ENCODE measurements around the gene TEX36. TPM values are rescaled to one million over a fixed set of nuclear protein-coding genes. Genes with fewer than 3 reads are reported as not detected.
A peak's percentile ranks its signal among the peaks of the same experiment; 100 is the strongest.

The TEX36 gene
- total and polyA plus RNA-seq, 2 donors (not counting 1 experiment from before 2014, with no cell fraction given): not detected

DNA sequence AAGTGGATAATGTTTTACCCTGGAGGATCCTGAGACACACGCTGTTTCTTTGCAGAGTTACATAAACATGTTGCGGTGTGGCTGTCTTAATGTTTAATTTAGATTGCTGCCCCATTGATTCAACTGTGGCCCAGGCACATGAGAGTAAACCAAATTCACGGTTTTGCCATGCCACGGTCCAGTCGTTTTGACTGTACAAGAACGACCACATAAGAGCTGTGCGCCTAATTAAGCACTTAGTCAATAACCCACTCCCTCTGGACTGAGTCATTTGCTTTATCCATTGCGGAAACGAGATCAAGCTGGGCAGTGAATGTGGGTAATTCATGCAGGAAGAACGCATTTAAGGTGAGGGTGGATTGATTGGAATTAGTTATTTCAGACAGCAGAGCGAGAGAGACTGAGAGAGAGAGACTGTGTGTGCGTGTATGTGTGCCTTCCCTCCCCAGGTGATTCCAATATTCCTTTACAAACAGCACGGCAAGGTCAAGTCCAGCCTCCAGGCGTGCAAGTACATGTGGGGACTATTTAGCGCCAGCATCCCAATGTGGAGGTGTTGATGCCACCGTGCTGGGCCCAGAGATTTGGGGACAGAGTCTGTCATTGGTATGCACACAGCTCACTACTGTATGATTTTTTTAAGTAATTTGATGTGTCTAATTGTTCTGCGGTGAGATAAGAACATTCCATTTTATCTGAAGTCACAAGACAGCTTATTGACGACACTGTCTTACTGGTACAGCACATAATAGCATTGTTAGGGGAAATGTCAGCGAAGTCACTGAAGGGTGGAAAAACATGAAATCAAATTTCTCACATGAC lies 8.4 kb upstream of the TEX36 start:
- H3K27ac ChIP-seq (ENCODE audit: insufficient read depth, low read length): no peak overlapping the region
- no peaks in the 10 kb centered on the region for H3K9me3 ChIP-seq (ENCODE audit: control insufficient read depth, insufficient read depth, low read depth, low read length)
- H3K4me3 ChIP-seq (replicated peaks in 1 of 4; ENCODE audit: control extremely low read depth in 1 of 4, insufficient read depth in 1 of 4, low read depth in 3 of 4, low read length in 4 of 4): no peak overlapping the region
- H2AFZ ChIP-seq (ENCODE audit: low read length): no peak overlapping the region
- no peak overlapping the region for H3K9ac ChIP-seq (ENCODE audit: insufficient read depth, low read length)
- no peaks in the 10 kb centered on the region for H3K36me3 ChIP-seq (ENCODE audit: control insufficient read depth, insufficient read depth, low read length)
- no peaks in the 10 kb centered on the region for H3K79me2 ChIP-seq (ENCODE audit: control insufficient read depth, insufficient read depth, low read length)
- DNase-seq (ENCODE audit: low read depth in 2 of 2): peak in 1 of 2 donors; percentile 95
- TF ChIP-seq, protein P1, sequence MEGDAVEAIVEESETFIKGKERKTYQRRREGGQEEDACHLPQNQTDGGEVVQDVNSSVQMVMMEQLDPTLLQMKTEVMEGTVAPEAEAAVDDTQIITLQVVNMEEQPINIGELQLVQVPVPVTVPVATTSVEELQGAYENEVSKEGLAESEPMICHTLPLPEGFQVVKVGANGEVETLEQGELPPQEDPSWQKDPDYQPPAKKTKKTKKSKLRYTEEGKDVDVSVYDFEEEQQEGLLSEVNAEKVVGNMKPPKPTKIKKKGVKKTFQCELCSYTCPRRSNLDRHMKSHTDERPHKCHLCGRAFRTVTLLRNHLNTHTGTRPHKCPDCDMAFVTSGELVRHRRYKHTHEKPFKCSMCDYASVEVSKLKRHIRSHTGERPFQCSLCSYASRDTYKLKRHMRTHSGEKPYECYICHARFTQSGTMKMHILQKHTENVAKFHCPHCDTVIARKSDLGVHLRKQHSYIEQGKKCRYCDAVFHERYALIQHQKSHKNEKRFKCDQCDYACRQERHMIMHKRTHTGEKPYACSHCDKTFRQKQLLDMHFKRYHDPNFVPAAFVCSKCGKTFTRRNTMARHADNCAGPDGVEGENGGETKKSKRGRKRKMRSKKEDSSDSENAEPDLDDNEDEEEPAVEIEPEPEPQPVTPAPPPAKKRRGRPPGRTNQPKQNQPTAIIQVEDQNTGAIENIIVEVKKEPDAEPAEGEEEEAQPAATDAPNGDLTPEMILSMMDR (conservative IDR thresholded peaks at IDR 0.05 in 1 of 2, IDR thresholded peaks at IDR 0.05 in 1 of 2; ENCODE audit: low read depth in 1 of 2, low read length in 2 of 2): no peak
- TF ChIP-seq EZH2 (IDR thresholded peaks at IDR 0.05; ENCODE audit: low read length, missing control alignments): no peak
- H3K4me1 ChIP-seq (ENCODE audit: control insufficient read depth, extremely low read depth, insufficient read depth, low read length): peaks cover 5% of the 10 kb centered on the region
- H4K20me1 ChIP-seq (ENCODE audit: control insufficient read depth, extremely low read depth, insufficient read depth, low read length): no peaks in the 10 kb centered on the region
- H3K27me3 ChIP-seq (ENCODE audit: control insufficient read depth, insufficient read depth, low read length): no peaks in the 10 kb centered on the region
- no peak overlapping the region for H3K4me2 ChIP-seq (ENCODE audit: extremely low read depth, insufficient read depth, low read length)

DNA sequence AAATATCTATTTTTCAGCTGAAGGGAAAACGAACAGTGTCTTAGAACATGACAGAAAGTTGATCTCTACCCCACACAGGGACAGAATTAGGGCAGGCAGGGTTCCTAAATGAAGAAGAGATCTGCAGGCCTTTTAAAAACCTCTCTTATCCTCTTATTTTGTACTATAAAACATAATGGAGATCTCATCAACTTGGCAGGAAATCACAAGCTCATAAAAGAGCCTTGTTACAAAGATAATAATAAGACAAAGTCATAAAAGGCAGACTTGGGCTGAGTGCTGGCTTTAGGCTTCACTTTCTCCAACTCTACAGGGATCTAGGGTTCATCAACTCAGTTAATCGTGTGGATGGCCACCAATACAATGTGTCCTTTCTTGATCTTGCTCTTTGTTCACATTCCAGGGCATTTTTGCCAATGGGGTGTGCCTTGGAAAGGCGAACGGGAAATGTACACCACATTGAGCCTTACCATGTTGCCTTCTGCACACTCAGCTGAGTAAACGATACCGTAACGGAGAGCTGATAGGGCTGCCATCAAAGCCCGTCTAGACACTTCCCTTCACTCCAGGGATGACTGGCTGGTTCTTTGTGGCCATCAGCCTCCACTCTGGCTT lies 7.1 kb upstream of the TEX36 start:
- no peak overlapping the region for H2AFZ ChIP-seq (ENCODE audit: low read length)
- no peak overlapping the region for H3K4me3 ChIP-seq (replicated peaks in 1 of 4; ENCODE audit: control extremely low read depth in 1 of 4, insufficient read depth in 1 of 4, low read depth in 3 of 4, low read length in 4 of 4)
- peaks cover 2% of the 10 kb centered on the region for H3K4me1 ChIP-seq (ENCODE audit: control insufficient read depth, extremely low read depth, insufficient read depth, low read length)
- no peaks in the 10 kb centered on the region for H3K79me2 ChIP-seq (ENCODE audit: control insufficient read depth, insufficient read depth, low read length)
- no peaks in the 10 kb centered on the region for H3K9me3 ChIP-seq (ENCODE audit: control insufficient read depth, insufficient read depth, low read depth, low read length)
- H3K9ac ChIP-seq (ENCODE audit: insufficient read depth, low read length): no peak overlapping the region
- no peaks in the 10 kb centered on the region for H4K20me1 ChIP-seq (ENCODE audit: control insufficient read depth, extremely low read depth, insufficient read depth, low read length)
- no peaks in the 10 kb centered on the region for H3K27me3 ChIP-seq (ENCODE audit: control insufficient read depth, insufficient read depth, low read length)
- H3K4me2 ChIP-seq (ENCODE audit: extremely low read depth, insufficient read depth, low read length): no peak overlapping the region
- no peak for TF ChIP-seq EZH2 (IDR thresholded peaks at IDR 0.05; ENCODE audit: low read length, missing control alignments)
- TF ChIP-seq, protein P1 (conservative IDR thresholded peaks at IDR 0.05 in 1 of 2, IDR thresholded peaks at IDR 0.05 in 1 of 2; ENCODE audit: low read depth in 1 of 2, low read length in 2 of 2): no peak
- no peaks in the 10 kb centered on the region for H3K36me3 ChIP-seq (ENCODE audit: control insufficient read depth, insufficient read depth, low read length)
- DNase-seq (ENCODE audit: low read depth in 2 of 2): no peak
- no peak overlapping the region for H3K27ac ChIP-seq (ENCODE audit: insufficient read depth, low read length)

DNA sequence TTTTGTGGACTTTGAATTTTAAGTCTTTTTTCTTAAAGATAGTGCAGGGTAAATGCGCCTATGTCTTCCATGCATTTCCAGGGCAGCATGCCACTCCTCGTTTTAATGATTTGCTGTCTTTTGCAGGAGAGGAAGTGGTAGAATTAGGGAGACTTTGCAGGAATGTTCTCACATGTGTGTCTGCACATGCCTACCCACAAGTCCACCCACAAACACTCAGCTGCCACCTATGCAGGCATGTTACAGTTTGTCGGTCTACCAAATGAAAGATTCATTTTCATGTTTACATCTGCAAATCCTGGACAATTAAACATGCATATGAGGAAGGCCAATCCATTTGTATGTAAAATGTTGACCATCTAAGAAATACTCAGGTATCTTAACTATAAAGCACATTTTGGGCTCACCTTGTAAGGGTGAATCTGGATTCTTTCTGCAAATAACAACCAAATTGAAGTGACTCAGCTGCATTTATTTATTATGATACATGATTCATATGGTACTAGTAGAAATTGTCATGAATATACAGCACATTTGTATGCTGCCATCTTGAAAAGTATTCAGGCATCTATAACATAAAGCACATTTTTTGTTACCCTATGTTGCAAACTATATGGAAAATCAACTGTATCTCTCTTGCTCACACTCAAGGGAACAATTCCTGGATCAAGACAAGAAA lies 4.7 kb upstream of the TEX36 start:
- H3K79me2 ChIP-seq (ENCODE audit: control insufficient read depth, insufficient read depth, low read length): no peaks in the 10 kb centered on the region
- H3K9me3 ChIP-seq (ENCODE audit: control insufficient read depth, insufficient read depth, low read depth, low read length): no peaks in the 10 kb centered on the region
- no peaks in the 10 kb centered on the region for H3K36me3 ChIP-seq (ENCODE audit: control insufficient read depth, insufficient read depth, low read length)
- no peak for DNase-seq (ENCODE audit: low read depth in 2 of 2)
- H2AFZ ChIP-seq (ENCODE audit: low read length): no peak overlapping the region
- H3K27ac ChIP-seq (ENCODE audit: insufficient read depth, low read length): no peak overlapping the region
- H3K4me2 ChIP-seq (ENCODE audit: extremely low read depth, insufficient read depth, low read length): no peak overlapping the region
- no peak overlapping the region for H3K4me3 ChIP-seq (replicated peaks in 1 of 4; ENCODE audit: control extremely low read depth in 1 of 4, insufficient read depth in 1 of 4, low read depth in 3 of 4, low read length in 4 of 4)
- H3K9ac ChIP-seq (ENCODE audit: insufficient read depth, low read length): no peak overlapping the region
- no peaks in the 10 kb centered on the region for H3K27me3 ChIP-seq (ENCODE audit: control insufficient read depth, insufficient read depth, low read length)
- H3K4me1 ChIP-seq (ENCODE audit: control insufficient read depth, extremely low read depth, insufficient read depth, low read length): no peaks in the 10 kb centered on the region
- TF ChIP-seq, protein P1 (conservative IDR thresholded peaks at IDR 0.05 in 1 of 2, IDR thresholded peaks at IDR 0.05 in 1 of 2; ENCODE audit: low read depth in 1 of 2, low read length in 2 of 2): no peak
- no peak for TF ChIP-seq EZH2 (IDR thresholded peaks at IDR 0.05; ENCODE audit: low read length, missing control alignments)
- no peaks in the 10 kb centered on the region for H4K20me1 ChIP-seq (ENCODE audit: control insufficient read depth, extremely low read depth, insufficient read depth, low read length)
